Vagina (tissue), 2 donors: ENCODE measurements around the gene GRIK4. TPM values are rescaled to one million over a fixed set of nuclear protein-coding genes. Genes with fewer than 3 reads are reported as not detected.

Source experiments
- DNase-seq, 2 donors: peaks; one replicate each; pipeline ENCODE4 v3.0.0-alpha.2; 2017; ENCODE audit errors: extremely low spot score in 2 of 2
- H3K27ac ChIP-seq: fragments of 200-600 bp; sonication (generic); one replicate; pipeline ENCODE4 v1.5.1; 2019
- H3K27me3 ChIP-seq: fragments of 200-600 bp; sonication (generic); one replicate; pipeline ENCODE4 v1.5.1; 2019
- H3K36me3 ChIP-seq, 2 donors: fragments of 200-600 bp; sonication (generic); one replicate each; pipeline ENCODE4 v1.5.1; 2017 to 2019
- H3K4me1 ChIP-seq: fragments of 200-600 bp; sonication (generic); one replicate; pipeline ENCODE4 v1.5.1; 2019
- H3K4me3 ChIP-seq, 2 donors: fragments of 200-600 bp; sonication (generic); 1 replicate in 1 of 2; 2 replicates in 1 of 2; pipeline ENCODE4 v1.5.1; 2016 to 2019
- H3K9me3 ChIP-seq: fragments of 200-600 bp; sonication (generic); one replicate; pipeline ENCODE4 v1.5.1; 2019
- CTCF ChIP-seq, 3 experiments: fragments of 450-650 bp in 2 of 3; fragments of 200-600 bp in 1 of 3; sonication (generic) in 1 of 3; IDR thresholded peaks; one replicate each; pipeline ENCODE4 v1.5.1; 2017 to 2019; ENCODE audit warnings: antibody characterized with exemption in 3 of 3, mild to moderate bottlenecking in 2 of 3, moderate library complexity in 2 of 3
- POLR2A ChIP-seq, 2 donors: fragments of 450-650 bp; IDR thresholded peaks; one replicate each; pipeline ENCODE4 v1.6.1; 2017; ENCODE audit warnings: antibody characterized with exemption in 2 of 2, mild to moderate bottlenecking in 2 of 2, moderate library complexity in 2 of 2
- POLR2AphosphoS5 ChIP-seq, 2 donors: sonication (generic); formaldehyde crosslinking; IDR thresholded peaks; one replicate each; pipeline ENCODE4 v1.9.0; 2017; ENCODE audit warnings: antibody characterized with exemption in 2 of 2, mild to moderate bottlenecking in 2 of 2, low read depth in 1 of 2; ENCODE audit not compliant: insufficient read depth in 1 of 2
- intact Hi-C: fragments of 100-400 bp; cut with DNase I; formaldehyde crosslinking; loops from one replicate; pipeline ENCODE4 v1.15.1; 2023
- total RNA-seq: library from RNA; depleted of rRNA; stranded (reverse); fragments of >200 nt; gene quantifications from one replicate; pipeline ENCODE4 v1.2.3, GENCODE V29; 2016

Gene GRIK4
- total RNA-seq, 1 donor from 2014 or later = 0.25 TPM

GRCh38 chr11:120682332-120682649 is 170.7 kb downstream of the GRIK4 start:
- no peak for DNase-seq
- Histone ChIP-seq H3K27ac (no peak overlapping the region), H3K36me3 (no peaks in the 10 kb centered on the region), H3K9me3 (no peaks in the 10 kb centered on the region), H3K4me3 (no peak overlapping the region), H3K27me3 (no peaks in the 10 kb centered on the region), H3K4me1 (no peaks in the 10 kb centered on the region)
- intact Hi-C loops = no loop called here
- TF ChIP-seq POLR2A (IDR thresholded peaks at IDR 0.05) (no peak), CTCF (IDR thresholded peaks at IDR 0.05) (no peak), POLR2AphosphoS5 (IDR thresholded peaks at IDR 0.05; ENCODE audit: insufficient read depth in 1 of 2, low read depth in 1 of 2) (no peak)

GRCh38 chr11:120682866-120683265 is 171.3 kb downstream of the GRIK4 start:
- TF ChIP-seq POLR2AphosphoS5 (IDR thresholded peaks at IDR 0.05; ENCODE audit: insufficient read depth in 1 of 2, low read depth in 1 of 2) = no peak
- no peak overlapping the region for H3K27ac ChIP-seq
- H3K4me1 ChIP-seq = no peaks in the 10 kb centered on the region
- no peak for DNase-seq
- H3K9me3 ChIP-seq = no peaks in the 10 kb centered on the region
- no peak overlapping the region for H3K4me3 ChIP-seq
- intact Hi-C loops = no loop called here
- no peaks in the 10 kb centered on the region for H3K27me3 ChIP-seq
- no peaks in the 10 kb centered on the region for H3K36me3 ChIP-seq

- Histone ChIP-seq H3K4me1 (no peaks in the 10 kb centered on the region), H3K9me3 (no peaks in the 10 kb centered on the region), H3K36me3 (no peaks in the 10 kb centered on the region), H3K4me3 (no peak overlapping the region), H3K27ac (no peak overlapping the region), H3K27me3 (no peaks in the 10 kb centered on the region)
- TF ChIP-seq POLR2A (IDR thresholded peaks at IDR 0.05) (no peak), POLR2AphosphoS5 (IDR thresholded peaks at IDR 0.05; ENCODE audit: insufficient read depth in 1 of 2, low read depth in 1 of 2) (no peak)
- intact Hi-C loops = loop anchor here (5.0 kb wide), 1 partner anchor 174 kb away; the partner anchor contains the start of gene GRIK4
- no peak for DNase-seq
Observed at GRCh38 chr11:120686516-120686915, 175.0 kb downstream of the GRIK4 start.

GRCh38 chr11:120688163-120688562 is 176.6 kb downstream of the GRIK4 start:
- Histone ChIP-seq H3K4me3 (no peak overlapping the region), H3K9me3 (no peaks in the 10 kb centered on the region), H3K4me1 (no peaks in the 10 kb centered on the region), H3K27ac (no peak overlapping the region), H3K36me3 (no peaks in the 10 kb centered on the region), H3K27me3 (no peaks in the 10 kb centered on the region)
- intact Hi-C loops = loop anchor here (5.0 kb wide), 1 partner anchor 176 kb away; the partner anchor contains the start of gene GRIK4
- DNase-seq = no peak
- TF ChIP-seq POLR2A (IDR thresholded peaks at IDR 0.05) = no peak
- TF ChIP-seq CTCF (IDR thresholded peaks at IDR 0.05) = no peak
- TF ChIP-seq POLR2AphosphoS5 (IDR thresholded peaks at IDR 0.05; ENCODE audit: insufficient read depth in 1 of 2, low read depth in 1 of 2) = no peak

GRCh38 chr11:120689596-120690275 is 178.2 kb downstream of the GRIK4 start:
- TF ChIP-seq POLR2AphosphoS5 (IDR thresholded peaks at IDR 0.05; ENCODE audit: insufficient read depth in 1 of 2, low read depth in 1 of 2) (no peak), CTCF (IDR thresholded peaks at IDR 0.05) (no peak), POLR2A (IDR thresholded peaks at IDR 0.05) (no peak)
- no peak for DNase-seq
- no peaks in the 10 kb centered on the region for H3K9me3 ChIP-seq
- no peak overlapping the region for H3K4me3 ChIP-seq
- H3K4me1 ChIP-seq = peaks cover 3% of the 10 kb centered on the region
- H3K27ac ChIP-seq = no peak overlapping the region
- intact Hi-C loops = loop anchor here (5.0 kb wide), 1 partner anchor 177 kb away; the partner anchor contains the start of gene GRIK4
- H3K27me3 ChIP-seq = no peaks in the 10 kb centered on the region
- H3K36me3 ChIP-seq = no peaks in the 10 kb centered on the region

- no peak for DNase-seq
- Histone ChIP-seq H3K4me3 (no peak overlapping the region), H3K36me3 (no peaks in the 10 kb centered on the region), H3K4me1 (peaks cover 6% of the 10 kb centered on the region), H3K27me3 (no peaks in the 10 kb centered on the region), H3K9me3 (no peaks in the 10 kb centered on the region), H3K27ac (no peak overlapping the region)
- intact Hi-C loops = no loop called here
- TF ChIP-seq POLR2A (IDR thresholded peaks at IDR 0.05) = no peak
- TF ChIP-seq POLR2AphosphoS5 (IDR thresholded peaks at IDR 0.05; ENCODE audit: insufficient read depth in 1 of 2, low read depth in 1 of 2) = no peak
- TF ChIP-seq CTCF (IDR thresholded peaks at IDR 0.05) = no peak
Observed at GRCh38 chr11:120690406-120690805, 178.9 kb downstream of the GRIK4 start.
